GM18526 (cell line): ENCODE results near the gene UHRF2.

Experiments
- POLR2A ChIP-seq: IDR thresholded peaks from 3 replicates; pipeline ENCODE4 v1.6.1; 2011; ENCODE audit not compliant: insufficient read length; ENCODE audit errors: extremely low read depth

UHRF2 gene

DNA sequence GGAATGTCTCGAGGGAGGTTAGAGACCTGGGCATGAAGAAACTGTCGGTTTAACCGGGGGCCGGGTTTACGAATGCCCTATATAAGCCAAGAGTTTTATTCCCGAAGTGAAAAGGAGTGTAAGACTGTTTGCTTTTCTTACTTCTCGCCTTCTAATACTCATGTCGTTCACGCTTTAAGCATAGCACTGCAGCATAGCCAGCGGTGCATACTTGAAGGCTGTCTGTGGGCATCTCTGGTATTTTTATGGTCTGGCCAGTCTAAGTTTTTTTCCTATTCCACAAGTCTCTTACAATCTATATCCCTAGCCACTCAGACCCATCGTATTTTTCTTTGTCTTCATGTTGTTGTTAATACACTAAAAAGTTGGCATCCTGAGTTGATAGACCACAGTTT is 1.2 kb downstream of the UHRF2 start:
- TF ChIP-seq POLR2A, result no peak

DNA sequence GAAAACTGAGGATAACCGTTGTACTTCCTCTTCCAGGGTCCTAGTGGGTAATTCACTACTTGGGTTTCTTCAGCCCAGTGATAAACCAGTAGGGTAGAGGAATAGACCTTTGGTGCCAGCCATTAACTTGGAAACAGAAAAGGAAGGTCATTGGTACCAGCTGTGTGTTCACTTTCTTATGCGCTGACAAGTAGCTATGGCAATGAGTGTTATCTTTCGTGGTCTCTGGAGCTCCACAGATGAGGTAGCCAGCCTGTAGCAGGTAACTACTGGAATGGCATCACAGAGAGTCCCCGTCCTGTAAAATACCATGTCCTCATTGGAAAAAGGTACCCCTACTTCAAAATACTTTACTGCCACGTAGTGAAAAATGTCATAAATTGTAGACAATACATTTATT is 2.3 kb downstream of the UHRF2 start:
- no peak for TF ChIP-seq POLR2A

- TF ChIP-seq POLR2A, result no peak
These were observed 4.2 kb downstream of the UHRF2 start for GRCh38 chr9:6417186-6417585.

GRCh38 chr9:6418764-6419163 is 5.8 kb downstream of the UHRF2 start:
- no peak for TF ChIP-seq POLR2A

DNA sequence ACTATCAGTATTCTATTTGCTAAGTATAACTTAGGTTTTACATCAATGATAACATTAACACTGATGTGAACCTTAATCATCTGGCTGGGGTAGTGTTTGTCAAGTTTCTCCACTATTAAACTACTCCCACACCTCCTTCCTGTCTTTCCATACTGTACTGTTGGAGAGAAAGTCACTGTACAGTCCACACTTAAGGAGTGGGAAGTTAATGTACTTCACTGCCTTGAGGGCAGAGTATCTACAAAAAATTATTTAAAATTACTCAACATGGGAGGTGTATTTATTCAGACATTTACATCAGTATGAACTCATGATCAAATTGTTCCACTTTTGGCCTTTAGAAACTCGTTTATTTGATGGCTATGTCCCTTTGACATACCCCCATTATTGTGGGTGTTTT is 11.9 kb downstream of the UHRF2 start:
- no peak for TF ChIP-seq POLR2A

DNA sequence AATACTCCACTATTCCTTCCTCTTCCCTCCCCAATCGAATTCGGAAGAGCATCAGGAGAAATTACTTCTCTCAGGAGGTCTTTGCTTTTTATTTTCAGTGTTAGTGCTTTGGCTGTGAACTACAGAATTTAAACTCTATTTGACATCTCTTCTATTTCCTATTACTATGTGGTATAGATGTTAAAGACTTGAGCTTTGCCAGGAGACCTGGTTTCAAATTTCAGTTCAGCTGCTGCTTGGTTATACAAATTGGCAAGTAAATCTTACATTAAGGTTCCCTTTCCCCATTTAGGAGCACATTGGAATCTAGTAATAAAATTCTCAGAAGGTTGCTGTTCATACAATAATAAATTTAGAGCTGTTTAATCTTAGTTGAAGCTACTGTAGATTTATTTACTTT is 13.1 kb downstream of the UHRF2 start:
- no peak for TF ChIP-seq POLR2A

- TF ChIP-seq POLR2A, result no peak
These were observed 16.2 kb downstream of the UHRF2 start for GRCh38 chr9:6428940-6429889.

DNA sequence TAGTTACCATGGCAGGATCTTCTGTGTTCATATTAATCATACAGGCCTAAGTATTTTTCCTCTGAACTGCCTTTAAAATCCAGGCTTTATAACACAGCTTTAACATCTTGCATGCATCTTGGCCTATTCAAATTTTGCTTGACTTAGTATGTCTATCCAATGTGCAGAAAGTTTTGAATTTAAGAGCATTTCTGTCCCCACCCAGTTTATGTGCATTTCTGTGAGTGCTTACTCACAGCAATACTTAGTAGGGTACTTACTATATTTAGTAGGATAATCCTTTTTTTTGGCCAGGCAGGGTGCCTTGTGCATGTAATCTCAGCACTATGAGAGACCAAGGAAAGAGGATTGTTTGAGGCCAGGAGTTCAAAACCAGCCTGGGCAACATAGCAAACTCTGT is 18.0 kb downstream of the UHRF2 start:
- no peak for TF ChIP-seq POLR2A

DNA sequence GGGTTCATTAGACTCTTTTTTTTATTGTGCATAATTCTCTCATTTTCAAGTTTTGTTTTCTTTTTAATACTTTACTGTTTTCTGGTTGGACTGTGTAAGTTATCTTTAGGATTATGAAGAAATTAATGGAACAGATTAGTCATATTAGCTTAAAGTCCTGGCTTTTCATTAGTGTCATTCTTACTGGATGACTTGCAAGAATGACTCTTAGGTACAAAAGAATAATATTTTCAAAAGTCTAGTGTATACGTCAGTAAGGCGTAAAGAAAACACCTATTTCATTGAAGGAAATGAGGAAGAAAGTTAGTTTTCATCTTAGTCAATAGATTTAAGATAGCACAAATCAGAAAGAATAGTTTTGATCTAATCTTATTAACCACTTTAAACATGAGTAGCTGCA is 20.4 kb downstream of the UHRF2 start:
- TF ChIP-seq POLR2A, result no peak

DNA sequence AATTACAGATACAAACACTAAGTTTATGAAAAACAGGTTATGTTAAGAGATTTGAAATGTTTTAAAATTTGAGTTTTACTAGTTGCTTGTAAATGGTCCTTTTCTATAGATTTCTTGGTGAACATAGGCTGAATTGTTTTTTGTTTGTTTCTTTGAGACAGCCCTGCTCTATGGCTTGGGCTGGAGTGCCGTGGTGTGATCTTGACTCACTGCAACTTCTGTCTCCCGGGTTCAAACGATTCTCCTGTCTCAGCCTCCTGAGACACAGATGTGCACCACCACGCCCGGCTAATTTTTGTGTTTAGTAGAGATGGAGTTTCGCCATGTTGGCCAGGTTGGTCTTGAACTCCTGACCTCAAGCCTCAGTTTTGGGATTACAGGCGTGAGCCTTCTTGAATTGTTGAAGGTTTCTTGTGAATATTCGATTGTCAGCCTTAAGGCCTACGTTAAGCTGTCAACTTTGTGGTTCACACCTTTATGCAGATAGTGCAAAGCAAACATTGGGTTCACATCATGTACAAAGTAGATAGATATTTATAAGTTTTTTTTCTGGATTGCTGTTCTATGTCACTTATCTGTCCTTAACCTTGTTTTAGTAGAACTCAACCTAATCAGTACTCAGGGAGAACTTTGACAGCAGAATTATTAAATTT is 26.2 kb downstream of the UHRF2 start:
- TF ChIP-seq POLR2A, result no peak

DNA sequence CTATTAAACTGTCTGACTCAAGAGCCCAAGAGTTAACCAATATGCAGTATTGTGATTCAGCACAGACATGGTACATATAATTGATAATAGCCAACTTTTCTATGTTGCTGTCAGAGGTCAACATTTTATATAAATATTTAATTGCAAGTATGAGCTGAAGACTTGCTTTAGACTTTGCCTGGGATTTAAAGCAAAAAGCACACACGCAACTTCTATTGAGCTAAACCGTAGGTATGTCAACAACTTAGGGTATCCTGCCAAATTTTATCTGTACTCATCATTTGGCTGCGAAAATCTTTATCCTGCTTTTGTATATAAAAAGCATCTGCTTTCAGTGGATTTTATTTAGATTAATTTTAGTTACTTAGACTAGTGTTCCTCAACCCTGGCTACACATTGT is 27.4 kb downstream of the UHRF2 start:
- TF ChIP-seq POLR2A, result no peak

- TF ChIP-seq POLR2A, result no peak
These were observed 28.3 kb downstream of the UHRF2 start for GRCh38 chr9:6441269-6441668.

DNA sequence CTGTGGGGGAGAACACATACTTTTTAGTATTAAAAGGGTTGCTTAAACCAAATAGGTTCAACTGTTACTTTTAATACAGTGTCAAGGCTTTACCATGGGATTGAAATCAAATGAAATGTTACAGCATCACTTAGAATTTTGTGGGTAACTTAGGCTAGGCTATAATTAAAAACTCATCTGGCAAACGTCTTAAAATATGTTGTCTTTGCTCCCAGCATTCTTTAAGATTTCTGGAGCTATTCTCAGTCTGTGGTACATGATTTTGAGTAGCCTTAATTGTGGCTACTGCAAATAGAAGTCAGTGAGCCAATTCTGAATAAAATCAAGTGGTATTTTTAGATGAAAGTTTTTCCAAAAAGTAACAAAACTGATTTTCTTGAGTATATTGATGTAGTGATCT is 30.7 kb downstream of the UHRF2 start:
- no peak for TF ChIP-seq POLR2A

- no peak for TF ChIP-seq POLR2A
These were observed 31.1 kb downstream of the UHRF2 start for GRCh38 chr9:6444128-6444527.

- TF ChIP-seq POLR2A, result no peak
These were observed 36.1 kb downstream of the UHRF2 start for GRCh38 chr9:6449086-6449485.

DNA sequence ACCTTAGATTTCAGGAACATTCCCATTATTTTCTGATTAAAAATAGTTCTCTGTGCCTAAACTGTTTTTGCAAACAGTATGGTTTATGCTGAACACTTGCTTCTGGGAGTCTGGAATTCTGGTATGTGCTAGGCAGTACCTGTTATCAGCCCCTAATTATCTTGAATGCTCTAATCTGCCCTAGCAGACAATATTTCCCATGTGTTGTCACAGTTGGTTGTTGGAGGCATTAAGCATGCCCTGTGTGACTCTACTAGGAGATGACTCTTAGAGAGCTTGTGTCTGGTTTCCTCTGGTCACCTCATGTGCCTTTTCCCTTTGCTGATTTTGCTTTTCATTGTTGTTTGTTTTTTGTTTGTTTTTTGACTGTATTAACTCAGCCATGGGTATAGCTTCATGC is 36.6 kb downstream of the UHRF2 start:
- no peak for TF ChIP-seq POLR2A
